Activated T-cell treated with anti-CD3 and anti-CD28 coated beads, Interleukin-2, amount 50 U/mL, for 48 hours (primary cell): ENCODE data around the gene CYP46A1.
"Not testable (repeated sequence)": the region's sequence is repeated elsewhere in the genome, so short reads cannot be mapped to it uniquely, and the experiment has no call there.

Experiments
- DNase-seq, 2 experiments: peaks; one replicate each; pipeline ENCODE4 v3.0.0-alpha.2; 2020

The CYP46A1 gene

GRCh38 chr14:99658218-99658845 lies 25.8 kb upstream of the CYP46A1 start:
- DNase-seq: no peak

GRCh38 chr14:99659333-99659741 lies 24.8 kb upstream of the CYP46A1 start:
- DNase-seq: no peak

DNA sequence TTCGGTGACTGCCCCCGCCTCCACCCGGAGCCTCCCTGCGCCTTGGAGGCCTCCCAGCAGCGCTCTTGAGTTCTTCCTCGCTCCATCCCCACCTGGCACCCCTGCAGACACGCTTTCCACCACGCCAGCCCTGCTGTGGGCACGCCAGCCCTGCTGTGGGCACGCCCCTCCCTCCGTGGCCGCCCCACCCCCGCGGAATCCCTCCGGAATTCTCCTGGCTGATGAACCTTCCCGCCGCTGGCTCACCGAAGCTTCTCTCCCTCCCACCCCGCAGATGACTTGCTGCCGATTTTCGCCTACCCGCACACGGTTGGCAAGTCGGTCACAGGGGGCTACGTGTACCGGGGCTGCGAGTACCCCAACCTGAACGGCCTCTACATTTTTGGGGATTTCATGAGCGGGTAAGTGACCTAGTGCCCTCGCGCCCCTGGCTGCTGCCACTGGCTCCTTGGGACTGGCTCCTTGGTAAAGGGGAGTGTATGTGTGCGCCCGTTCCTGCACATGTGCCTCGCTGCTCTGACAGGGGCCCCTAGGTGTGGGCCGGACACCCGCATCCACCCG lies 24.0 kb upstream of the CYP46A1 start:
- no peak for DNase-seq

DNA sequence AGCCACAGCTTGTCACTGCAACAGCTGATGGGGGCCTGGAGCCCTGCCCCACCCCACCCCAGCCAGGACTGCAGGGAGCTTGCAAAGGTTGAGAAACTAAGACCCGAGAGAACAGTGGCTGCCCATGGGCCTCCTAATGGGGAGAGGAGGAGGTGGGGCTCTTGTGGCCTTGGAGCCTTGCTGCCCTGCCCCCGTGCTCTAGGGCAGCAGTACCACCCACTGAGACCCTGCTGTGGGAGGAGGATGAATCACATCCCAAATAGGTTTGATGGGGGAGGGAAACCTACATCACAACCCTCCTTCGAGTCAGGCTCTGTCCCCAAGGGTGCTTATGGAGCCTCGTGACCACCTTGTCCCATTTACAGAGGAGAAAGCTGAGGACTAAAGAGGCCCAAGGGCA lies 23.3 kb upstream of the CYP46A1 start:
- no peak for DNase-seq

GRCh38 chr14:99661206-99661605 lies 22.9 kb upstream of the CYP46A1 start:
- not testable (repeated sequence) for DNase-seq

DNA sequence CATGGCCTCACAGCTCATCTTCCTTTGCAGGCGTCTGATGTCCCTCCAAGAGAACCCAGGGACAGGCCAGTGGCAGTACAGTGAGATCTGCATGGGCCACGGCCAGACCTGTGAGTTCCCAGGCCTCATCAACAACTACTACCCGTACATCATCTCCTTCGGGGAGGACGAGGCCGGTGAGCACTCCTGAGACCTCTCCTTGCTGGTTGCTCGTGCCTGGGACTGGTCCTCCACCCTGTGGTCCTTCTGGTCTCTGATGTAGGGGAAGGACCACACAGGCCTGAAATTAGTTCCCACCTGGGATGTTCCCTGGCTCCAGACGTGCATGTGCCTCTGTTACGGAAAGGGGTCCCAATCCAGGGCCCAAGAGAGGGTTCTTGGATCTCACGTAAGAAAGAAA lies 21.3 kb upstream of the CYP46A1 start:
- DNase-seq: no peak

GRCh38 chr14:99663386-99664057 lies 20.6 kb upstream of the CYP46A1 start:
- DNase-seq: no peak

DNA sequence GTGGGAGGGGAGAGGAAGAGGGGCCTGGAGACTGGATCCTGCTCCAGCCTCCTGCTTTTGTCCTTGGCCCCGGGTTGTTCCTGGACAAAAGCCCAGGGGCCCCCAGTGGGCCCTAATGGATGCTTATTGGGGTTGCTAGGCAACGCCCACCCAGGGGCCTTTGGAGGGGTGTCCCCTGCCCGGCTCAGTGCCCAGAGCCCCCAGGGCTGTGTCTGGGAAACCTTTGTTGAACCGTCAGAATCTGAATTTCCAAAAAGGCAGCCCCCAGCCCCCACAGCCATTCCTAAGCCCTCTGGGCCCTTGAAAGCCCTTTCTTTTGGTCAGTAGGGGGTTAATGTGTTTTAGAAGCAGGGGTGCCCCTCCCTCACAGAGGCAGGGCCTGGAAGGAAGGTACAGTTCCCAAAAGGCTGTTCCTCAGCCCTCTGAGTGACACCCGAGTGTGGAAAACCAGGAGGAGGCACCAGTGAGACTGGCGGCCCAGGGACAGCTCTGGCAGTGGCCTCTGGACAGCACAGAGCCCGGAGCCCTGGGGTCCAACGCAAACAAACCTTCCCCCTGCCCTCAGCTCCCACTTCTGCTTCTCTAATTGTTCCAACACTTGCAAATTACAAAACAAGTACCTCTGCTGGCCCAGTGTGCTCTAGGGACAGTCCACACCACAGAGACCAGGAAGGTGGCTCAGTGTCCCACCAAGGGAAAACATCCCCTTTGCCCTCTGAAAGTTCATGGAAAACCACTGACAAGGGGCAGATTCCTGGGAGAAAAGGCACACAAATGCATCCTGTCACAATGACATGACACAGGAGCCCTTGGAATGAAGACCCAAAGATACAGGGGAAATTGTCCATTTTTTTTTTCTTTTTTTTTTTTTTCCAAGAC lies 19.8 kb upstream of the CYP46A1 start:
- no peak for DNase-seq

GRCh38 chr14:99664937-99665273 lies 19.2 kb upstream of the CYP46A1 start:
- no peak for DNase-seq

GRCh38 chr14:99666533-99666932 lies 17.6 kb upstream of the CYP46A1 start:
- DNase-seq: no peak

DNA sequence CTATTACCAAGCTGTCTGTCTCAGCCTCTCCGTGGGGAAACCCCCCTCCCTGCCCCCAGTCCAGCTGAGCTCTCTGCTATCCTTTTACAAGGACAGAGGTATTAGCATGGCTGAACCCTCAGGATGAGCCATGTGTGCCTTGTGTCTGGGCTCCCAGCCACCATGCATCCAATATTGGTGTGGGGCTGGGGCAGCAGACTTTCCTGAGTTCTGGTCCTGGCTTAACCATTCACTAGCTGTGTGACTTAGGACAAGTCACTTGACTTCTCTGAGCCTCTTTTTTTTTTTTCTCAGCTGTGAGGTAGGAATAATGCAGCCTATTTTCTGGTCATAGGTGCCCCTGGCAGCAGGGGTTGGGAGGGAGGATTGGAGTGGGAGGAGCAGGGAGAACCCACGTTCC lies 17.1 kb upstream of the CYP46A1 start:
- no peak for DNase-seq

- DNase-seq: no peak
These were observed 16.3 kb upstream of the CYP46A1 start for GRCh38 chr14:99667821-99668220.

- no peak for DNase-seq
These were observed 15.5 kb upstream of the CYP46A1 start for GRCh38 chr14:99668307-99669295.

GRCh38 chr14:99670361-99671234 lies 13.5 kb upstream of the CYP46A1 start:
- DNase-seq: no peak

DNA sequence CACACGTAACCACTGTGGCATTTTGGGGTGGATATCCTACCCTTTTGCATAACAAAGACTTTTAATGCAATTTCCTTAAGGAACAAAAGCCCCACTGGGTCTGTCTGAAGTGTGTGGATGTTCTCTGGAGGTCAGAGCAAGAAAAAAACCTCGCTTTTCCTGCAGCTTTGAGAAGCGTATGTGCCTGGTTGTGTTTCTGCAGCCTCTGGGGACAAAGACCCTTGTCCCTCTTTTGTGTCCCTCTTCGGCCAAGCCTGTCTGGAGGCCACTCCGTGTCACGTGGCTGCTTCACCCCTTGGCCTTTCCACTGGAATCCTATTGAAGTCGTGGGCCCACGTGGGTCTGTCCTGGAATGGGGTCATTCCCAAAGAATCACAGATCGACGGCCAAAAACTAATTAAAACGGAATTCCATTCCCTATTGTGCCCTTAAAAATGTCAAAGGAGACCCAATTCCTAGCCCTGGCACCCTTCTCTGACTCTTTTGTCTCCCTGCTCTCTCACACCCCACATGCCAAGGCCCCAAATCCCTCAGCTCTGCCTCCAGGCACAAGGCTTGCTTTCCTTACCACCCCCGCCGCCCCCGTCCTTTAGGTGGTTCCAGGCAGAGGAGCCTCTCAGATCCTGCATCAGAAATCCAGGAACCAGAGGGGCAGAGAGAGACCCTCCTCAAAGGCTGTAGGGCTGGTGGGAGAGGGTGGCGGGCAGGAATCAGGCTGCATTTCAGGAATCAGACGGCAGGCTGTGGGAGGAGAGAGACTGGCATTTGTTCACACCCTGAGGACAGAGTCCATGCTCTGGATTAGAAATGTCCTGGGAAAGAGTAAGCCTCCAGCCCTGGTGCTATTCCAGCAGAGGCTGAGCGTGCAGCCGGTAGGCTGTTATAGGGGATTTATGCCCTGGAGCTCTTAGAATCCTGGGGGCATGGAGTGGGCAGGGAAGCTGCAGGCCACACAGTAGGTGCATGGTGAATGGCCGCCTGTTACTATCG lies 12.6 kb upstream of the CYP46A1 start:
- no peak for DNase-seq

DNA sequence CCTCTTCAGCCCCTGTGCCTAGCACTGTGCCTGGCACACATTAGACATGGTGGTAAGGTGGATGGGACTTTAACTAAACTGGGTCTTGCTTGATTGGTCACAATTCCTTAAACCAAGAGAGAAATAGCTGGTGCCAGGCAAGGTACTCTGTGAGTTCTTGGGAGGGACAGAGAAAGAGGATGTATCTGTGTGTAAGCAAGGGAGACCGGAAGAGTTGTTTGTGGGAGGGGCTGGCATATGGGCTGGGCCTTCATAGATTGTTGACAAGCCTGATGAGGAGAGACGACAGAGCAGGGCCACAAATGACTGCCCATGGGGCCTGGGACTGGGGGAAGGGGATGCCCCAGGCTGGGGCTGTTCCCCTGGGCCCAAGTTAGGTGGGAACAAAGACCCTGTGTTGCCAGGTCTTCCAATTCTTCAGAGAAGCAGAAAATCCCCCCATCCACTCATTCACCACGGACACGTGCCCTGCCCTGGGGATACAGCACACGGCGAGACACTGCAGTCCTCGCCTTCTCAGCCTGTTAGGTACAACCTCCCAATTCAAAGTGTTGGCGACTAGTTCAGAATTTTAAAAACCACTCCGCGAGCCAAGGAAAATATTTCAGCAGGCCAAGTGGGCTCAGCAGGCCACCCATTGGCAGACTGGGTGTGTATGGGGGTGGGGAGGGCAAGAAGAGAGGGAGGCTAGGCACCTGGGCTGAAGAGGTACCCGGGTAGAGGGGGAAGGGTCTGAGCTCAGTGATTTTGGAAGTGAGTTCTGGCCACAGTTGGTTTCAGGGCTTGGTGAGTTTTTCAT lies 11.4 kb upstream of the CYP46A1 start:
- no peak for DNase-seq

DNA sequence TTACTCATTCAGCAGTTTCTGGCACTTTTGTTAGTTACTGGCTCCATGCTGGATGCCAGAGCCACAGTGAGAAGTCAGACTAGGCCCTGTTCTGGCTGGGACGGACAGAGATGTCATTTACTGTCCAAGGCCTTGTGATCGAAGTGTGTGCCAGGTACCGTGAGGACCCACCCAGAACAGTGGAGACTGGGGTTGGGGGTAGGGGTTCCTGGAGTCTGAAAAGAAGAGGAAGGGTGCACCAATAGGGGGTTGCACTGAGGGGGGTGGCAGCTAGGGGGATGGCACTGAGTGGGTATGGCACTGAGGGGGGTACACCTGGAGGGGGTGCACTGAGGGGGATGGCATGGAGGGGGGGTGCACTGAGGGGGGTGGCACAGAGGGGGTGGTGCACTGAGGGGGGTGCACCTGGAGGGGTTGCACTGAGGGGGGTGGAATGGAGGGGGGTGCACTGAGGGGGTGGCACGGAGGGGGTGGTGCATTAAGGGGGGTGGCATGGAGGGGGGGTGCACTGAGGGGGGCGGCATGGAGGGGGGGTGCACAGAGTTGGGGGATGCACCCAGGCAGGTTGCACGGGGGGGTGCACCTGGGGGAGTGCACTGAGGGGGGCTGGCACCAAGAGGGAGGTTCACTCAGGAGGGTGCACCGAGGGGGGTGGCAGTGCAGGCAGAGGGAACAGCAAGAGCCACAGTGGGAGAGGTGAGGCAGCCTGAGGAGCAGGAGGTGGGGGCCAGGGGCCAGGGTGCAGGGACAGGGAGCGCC lies 10.6 kb upstream of the CYP46A1 start:
- no peak for DNase-seq

- no peak for DNase-seq
These were observed 9.9 kb upstream of the CYP46A1 start for GRCh38 chr14:99674064-99674650.
